Amniotic epithelial cell (primary cell): ENCODE results near the gene IVNS1ABP.
"Not testable (repeated sequence)": the region's sequence is repeated elsewhere in the genome, so short reads cannot be mapped to it uniquely, and the experiment has no call there.

Experiments
- DNase-seq: peaks from one replicate; pipeline ENCODE4 v3.0.0-alpha.2; 2010; ENCODE audit warnings: low read depth

The IVNS1ABP gene

GRCh38 chr1:185317034-185317885 is at the start of gene IVNS1ABP:
IVNS1ABP (minus strand) TSS chr1:185317243; CDS start chr1:185309493, 7,750 bp downstream.
- DNase-seq = peak; percentile 88

- no peak for DNase-seq
Observed at GRCh38 chr1:185365951-185366350, 48.9 kb upstream of the IVNS1ABP start.

DNA sequence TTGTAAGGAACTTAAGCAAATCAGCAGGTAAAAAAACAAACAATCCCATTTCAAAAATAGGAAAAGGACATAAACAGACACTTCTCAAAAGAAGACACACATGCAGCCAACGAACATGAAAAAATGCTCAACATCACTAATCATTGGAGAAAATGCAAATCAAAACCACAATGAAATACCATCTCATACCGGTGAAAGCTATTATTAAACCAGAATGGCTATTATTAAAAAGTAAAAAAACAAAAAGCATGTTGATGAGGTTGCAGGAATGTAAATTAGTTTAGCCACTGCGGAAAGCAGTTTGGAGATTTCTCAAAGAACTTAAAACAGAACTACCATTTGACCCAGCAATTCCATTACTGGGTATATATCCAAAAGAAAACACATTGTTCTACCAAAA is 47.5 kb upstream of the IVNS1ABP start:
- not testable (repeated sequence) for DNase-seq

- no peak for DNase-seq
Observed at GRCh38 chr1:185363205-185363604, 46.2 kb upstream of the IVNS1ABP start.

DNA sequence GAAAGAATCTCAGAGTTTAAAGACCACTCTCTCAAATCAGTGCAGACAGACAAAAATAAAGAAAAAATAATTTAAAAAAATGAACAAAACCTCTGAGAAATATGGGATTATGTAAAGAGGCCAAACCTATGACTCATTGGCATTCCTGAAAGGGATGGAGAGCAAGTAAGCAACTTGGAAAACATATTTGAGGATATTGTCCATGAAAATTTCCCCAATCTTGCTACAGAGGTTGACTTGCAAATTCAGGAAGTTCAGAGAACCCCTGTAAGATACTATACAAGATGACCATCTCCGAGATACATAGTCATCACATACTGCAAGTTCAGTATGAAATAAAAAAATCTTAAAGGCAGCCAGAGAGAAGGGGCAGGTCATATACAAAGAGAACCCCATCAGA is 43.7 kb upstream of the IVNS1ABP start:
- peak; percentile 62 for DNase-seq

DNA sequence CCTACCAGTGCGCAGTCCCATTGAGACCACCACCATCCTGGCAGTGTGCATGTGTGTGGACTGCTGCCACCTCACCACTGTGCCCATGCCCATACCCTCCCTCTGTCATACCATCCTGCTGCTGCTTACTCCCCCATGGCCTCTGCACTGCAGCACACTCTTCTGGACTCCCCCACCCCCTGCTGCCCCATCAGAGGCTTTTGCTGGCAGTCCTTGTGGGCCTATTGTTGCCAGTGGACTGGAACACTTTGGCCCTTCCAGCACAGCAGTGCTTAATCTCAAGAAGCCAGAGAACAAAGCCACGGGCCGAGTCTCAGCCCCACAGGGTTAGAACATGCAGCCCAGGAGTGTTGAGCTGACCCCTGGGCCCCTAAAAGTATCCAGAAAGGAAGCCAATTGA is 41.9 kb upstream of the IVNS1ABP start:
- no peak for DNase-seq

DNA sequence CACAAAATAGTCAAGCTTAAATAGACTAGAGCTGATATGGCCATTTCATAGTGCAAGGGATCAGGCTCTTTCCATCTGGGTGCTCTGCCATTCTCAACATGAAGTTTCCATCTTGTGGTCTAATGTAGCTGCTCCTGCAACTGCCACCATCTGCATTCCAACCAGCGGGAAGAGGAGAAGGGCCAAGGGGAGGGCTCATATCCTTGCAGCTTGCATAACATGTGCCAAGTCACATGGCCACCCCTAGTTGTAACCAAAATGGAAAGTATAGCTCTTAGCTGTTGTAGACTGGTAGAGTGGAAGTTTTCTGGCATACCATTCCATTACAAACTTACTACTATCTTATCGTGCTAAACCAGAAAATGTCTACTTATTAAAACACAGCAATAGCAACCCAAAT is 38.9 kb upstream of the IVNS1ABP start:
- DNase-seq = no peak

DNA sequence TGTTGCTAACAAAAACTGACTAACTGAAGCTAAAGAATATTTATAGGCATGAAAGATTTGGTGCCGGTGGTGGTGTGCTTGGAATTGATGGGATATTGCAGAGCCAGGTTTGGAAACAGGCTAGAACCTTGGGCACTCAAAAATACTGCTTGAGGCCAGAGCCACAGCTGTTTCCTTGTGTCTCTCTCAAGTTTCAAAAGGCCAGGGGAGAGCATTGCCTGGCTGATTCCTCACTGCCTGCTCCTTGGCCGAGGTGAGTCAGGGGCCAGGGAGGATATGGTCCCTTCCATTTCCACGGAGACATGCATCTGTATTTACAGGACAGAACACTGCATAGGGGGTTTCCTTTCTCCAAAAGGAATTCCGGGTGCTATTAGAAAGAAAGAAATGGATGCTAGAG is 36.1 kb upstream of the IVNS1ABP start:
- no peak for DNase-seq

DNA sequence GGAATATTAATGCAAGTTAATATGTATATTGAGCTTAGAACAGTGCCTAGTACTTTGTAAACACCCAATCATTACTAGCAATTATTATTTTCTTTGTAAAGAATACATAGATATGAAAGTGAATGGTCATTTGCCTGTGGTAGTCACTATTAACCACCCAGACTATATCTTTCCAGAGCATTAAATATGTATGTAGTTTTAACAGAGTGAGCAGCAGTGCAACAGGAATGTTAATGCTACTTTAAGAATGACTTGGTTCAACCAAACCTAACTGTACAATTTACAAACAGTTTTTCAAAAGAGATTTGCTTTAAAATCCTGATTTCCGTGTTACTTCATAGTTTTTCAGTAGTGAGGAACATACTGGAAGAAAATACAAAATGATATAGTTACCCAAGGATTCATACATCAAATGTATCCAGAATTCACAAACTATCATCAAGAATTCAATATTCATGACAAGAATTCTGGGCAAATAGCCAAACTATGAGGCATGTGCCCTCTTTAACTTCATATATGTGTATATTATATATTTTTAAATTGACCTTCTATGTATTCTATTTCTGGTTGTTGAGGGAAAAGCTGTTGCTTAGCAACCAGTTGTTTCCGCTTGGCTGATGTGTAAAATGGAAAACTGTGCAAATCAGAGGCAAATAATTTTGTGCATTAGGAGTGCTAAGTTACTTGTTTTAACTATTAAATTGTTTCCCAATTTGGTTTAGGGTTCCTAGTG is 34.9 kb upstream of the IVNS1ABP start:
- DNase-seq = no peak

DNA sequence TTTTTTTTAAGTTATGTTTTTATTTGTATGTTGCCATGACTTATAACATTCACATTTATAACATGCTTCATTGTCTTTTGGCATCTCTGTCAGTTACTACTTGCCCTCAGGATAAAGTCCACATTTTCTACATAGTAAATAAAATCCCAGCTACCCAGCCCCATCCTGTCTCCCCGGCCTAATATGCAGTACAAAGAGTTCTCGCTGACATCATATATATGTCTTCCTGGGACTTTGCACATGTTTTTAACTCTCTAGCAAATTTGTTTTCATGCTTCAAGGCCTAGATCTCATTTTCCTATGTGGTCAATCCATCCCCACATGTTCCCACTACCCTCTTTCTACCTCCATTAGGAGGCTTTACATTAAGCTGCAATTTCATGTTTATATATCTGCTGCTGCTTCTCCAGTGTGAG is 33.0 kb upstream of the IVNS1ABP start:
- no peak for DNase-seq

GRCh38 chr1:185349556-185349955 is 32.5 kb upstream of the IVNS1ABP start:
- no peak for DNase-seq

DNA sequence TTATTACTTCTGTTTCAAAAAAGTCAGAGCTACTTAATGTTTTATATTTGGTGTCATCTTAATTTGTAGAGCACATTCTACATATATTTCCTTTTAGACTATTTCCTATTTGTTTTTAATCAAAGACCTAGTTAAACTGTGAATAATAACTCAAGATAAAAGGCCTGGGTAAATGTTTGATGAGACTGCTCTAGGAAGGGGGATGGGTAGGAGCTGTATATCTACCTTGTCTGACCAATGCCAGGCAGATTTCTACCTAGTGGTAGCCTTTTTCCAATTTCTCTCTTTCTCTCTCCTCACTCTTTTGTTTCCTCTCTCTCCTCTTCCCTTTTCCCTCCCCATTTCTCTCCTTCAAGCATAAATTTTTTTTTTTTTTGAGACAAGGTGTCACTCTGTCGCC is 31.9 kb upstream of the IVNS1ABP start:
- DNase-seq = no peak

- DNase-seq = no peak
Observed at GRCh38 chr1:185348296-185348695, 31.3 kb upstream of the IVNS1ABP start.

- no peak for DNase-seq
Observed at GRCh38 chr1:185345913-185346720, 29.1 kb upstream of the IVNS1ABP start.

DNA sequence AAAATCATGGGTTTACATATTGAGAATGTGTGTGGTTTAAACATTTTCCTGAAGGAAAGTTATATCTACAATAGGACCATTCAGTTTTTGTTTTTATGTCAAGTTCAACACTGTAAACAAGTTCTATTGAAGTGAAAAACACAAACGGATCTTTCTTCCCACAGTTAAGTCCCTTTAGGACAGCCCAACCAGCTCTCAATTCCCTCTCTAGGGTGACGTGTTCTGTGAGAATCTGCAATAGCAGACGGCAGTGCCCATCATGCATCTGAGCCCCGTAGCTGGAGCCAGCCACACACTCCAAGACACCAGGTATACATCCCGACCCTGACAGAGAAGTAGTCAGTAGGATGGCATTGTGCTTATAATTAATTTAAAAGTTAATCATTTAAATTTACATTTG is 26.3 kb upstream of the IVNS1ABP start:
- no peak for DNase-seq

GRCh38 chr1:185342672-185343259 is 25.7 kb upstream of the IVNS1ABP start:
- no peak for DNase-seq

- DNase-seq = no peak
Observed at GRCh38 chr1:185342017-185342416, 25.0 kb upstream of the IVNS1ABP start.

GRCh38 chr1:185341196-185341781 is 24.2 kb upstream of the IVNS1ABP start:
- DNase-seq = no peak

GRCh38 chr1:185338719-185339622 is 21.9 kb upstream of the IVNS1ABP start:
- DNase-seq = peak; percentile 44

DNA sequence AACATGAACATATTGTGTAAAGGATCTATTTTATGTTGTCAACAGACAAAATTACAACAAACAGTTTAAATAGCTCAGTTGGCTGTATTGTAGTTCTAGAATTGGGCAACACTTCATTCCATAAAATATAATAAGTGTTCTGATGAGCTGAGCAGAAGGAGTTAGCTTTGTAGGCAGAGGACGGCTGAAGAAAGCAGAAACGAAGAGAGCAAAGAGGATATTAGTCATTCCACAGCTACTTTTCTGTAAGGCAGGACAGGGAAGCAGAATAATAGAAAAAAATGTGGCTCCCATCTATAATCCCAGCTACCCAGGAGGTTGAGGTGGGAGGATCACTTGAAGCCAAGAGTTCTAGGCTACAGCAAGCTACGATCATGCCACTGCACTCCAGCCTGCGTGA is 20.2 kb upstream of the IVNS1ABP start:
- DNase-seq = peak; percentile 65

DNA sequence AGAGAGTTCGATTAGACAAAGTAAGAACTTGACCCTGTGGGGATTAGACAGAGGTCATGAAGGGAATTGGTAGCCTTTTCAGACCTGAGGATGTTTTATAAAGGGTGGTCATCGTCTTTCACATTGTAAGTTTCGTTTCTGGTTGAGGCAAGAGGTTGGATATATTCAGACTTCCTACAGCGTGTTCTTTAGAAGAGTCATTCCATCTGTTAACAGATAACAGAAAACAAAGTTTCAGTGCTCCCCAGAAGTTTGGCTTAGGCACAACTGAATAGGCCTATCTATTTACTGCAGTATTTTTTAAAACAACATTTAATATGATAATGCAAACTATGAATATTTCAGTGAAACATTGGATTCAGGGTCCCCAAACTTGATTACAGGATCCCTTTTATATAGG is 17.1 kb upstream of the IVNS1ABP start:
- no peak for DNase-seq
